Measurements from ENCODE around the gene IWS1. TPM values are rescaled to one million over a fixed set of nuclear protein-coding genes. Genes with fewer than 3 reads are reported as not detected.

Gene IWS1
- total RNA-seq, 1 donor from 2014 or later: 71.7 TPM

Other genes with a start within 250 kb of the IWS1 start
- gene ERCC3, start 232.3 kb downstream of the IWS1 start, total RNA-seq: 34.7 and 34.9 TPM in 2 replicates
- gene MAP3K2, start 138.5 kb downstream of the IWS1 start, total RNA-seq: 41.5 and 48.9 TPM in 2 replicates
- gene PROC, start 108.1 kb downstream of the IWS1 start, total RNA-seq: not detected in 2 replicates
- gene MYO7B, start 9.2 kb upstream of the IWS1 start, total RNA-seq: 0.16 TPM in 1 of 2 replicates, not detected in the other
- gene GPR17, start 119.7 kb upstream of the IWS1 start, total RNA-seq: not detected in 2 replicates
- gene LIMS2, start 149.0 kb upstream of the IWS1 start, total RNA-seq: 6.9 and 8.8 TPM in 2 replicates
- gene SFT2D3, start 175.0 kb upstream of the IWS1 start, total RNA-seq: 8.3 and 10.5 TPM in 2 replicates